Neural progenitor cell (in vitro differentiated cells): Measurements from ENCODE around the gene COLEC12.

ENCODE experiments used
- CTCF ChIP-seq: fragments of 200-600 bp; sonication (generic); IDR thresholded peaks from 2 replicates; pipeline ENCODE4 v1.5.1; 2017; ENCODE audit warnings: antibody characterized with exemption, mild to moderate bottlenecking
- EZH2phosphoT487 ChIP-seq: fragments of 200-600 bp; sonication (generic); IDR thresholded peaks from 2 replicates; pipeline ENCODE4 v1.6.1; 2017; ENCODE audit warnings: antibody characterized with exemption

- TF ChIP-seq CTCF (no peak), EZH2phosphoT487 (no peak)
Observed at GRCh38 chr18:285817-286216, 214.7 kb downstream of the COLEC12 start.
